Measurements from ENCODE around the gene TMCC3. TPM values are rescaled to one million over a fixed set of nuclear protein-coding genes. Genes with fewer than 3 reads are reported as not detected.

Gene TMCC3
- total RNA-seq, 3 donors from 2014 or later = 40.8 to 97.2 (median 92.0) TPM

DNA sequence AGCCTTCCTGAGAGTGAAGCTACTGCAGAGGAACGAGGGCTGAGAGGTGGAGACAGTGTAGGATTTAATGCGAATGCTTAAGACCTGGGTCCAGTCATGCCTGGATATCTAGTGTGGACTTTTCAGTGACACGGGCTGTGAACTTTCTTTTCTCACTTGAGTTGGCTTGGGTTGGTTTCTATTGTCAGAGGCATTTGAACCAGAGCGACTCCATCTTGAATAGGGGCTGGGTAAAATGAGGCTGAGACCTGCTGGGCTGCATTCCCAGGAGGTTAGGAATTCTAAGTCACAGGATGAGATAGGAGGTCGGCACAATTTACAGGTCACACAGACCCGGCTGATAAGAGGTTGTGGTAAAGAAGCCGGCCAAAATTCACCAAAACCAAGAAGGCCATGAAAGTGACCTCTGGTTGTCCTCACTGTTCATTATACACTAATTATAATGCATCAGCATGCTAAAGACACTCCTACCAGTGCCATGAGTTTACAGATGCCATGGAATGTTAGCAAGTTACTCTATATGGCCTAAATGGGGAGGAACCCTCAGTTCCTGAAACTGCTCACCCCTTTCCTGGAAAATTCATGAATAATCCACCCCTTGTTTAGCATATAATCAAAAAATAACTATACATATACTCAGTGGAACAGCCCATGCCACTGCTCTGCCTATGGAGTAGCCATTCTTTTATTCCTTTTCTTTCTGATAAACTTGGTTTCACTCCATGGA lies 34.2 kb upstream of the TMCC3 start:
- DNase-seq (no peak), ATAC-seq (no peak)
- Histone ChIP-seq H3K9me3 (no peaks in the 10 kb centered on the region), H3K4me3 (no peak overlapping the region), H3K4me1 (ENCODE audit: low read depth) (no peaks in the 10 kb centered on the region), H3K36me3 (ENCODE audit: low read depth) (no peaks in the 10 kb centered on the region)
- intact Hi-C loops (cut with DNase I, micrococcal nuclease) = no loop called here
- TF ChIP-seq, protein P1, sequence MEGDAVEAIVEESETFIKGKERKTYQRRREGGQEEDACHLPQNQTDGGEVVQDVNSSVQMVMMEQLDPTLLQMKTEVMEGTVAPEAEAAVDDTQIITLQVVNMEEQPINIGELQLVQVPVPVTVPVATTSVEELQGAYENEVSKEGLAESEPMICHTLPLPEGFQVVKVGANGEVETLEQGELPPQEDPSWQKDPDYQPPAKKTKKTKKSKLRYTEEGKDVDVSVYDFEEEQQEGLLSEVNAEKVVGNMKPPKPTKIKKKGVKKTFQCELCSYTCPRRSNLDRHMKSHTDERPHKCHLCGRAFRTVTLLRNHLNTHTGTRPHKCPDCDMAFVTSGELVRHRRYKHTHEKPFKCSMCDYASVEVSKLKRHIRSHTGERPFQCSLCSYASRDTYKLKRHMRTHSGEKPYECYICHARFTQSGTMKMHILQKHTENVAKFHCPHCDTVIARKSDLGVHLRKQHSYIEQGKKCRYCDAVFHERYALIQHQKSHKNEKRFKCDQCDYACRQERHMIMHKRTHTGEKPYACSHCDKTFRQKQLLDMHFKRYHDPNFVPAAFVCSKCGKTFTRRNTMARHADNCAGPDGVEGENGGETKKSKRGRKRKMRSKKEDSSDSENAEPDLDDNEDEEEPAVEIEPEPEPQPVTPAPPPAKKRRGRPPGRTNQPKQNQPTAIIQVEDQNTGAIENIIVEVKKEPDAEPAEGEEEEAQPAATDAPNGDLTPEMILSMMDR (IDR thresholded peaks at IDR 0.05) = no peak

DNA sequence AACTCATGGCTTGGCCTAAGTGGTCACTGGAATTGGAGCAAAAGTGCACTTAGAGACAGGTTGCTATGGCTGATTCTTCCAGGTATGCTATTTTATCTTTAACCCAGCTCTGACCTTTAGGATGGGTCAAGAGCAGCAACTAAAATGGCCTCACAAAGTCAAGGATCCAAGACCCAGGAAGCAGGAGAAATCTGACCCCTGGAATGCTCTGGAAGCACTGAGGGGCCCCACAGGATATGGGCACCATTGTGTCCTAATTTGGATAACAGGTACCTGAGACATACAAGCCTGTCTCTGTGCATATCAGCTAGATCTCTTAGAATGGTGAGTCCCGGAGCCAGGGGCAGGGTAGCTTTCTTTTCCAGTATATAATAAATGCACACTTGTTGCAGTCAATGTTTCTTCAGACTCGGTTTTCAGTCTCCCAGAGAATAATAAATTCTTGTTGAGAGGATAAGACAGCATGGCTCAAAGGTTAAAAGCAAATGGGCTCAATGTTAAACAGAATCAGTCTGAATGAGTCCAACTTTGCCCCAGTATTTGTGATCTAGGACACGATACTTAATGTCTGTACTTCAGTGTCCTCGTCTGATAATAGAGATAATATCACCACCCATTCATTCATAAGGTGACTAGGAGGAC lies 29.3 kb upstream of the TMCC3 start:
- ATAC-seq (no peak), DNase-seq (no peak)
- TF ChIP-seq, protein P1 (IDR thresholded peaks at IDR 0.05) = no peak
- Histone ChIP-seq H3K4me3 (no peak overlapping the region), H3K9me3 (no peaks in the 10 kb centered on the region), H3K36me3 (ENCODE audit: low read depth) (no peaks in the 10 kb centered on the region), H3K4me1 (ENCODE audit: low read depth) (no peaks in the 10 kb centered on the region)
- intact Hi-C loops (cut with DNase I, micrococcal nuclease) = no loop called here

DNA sequence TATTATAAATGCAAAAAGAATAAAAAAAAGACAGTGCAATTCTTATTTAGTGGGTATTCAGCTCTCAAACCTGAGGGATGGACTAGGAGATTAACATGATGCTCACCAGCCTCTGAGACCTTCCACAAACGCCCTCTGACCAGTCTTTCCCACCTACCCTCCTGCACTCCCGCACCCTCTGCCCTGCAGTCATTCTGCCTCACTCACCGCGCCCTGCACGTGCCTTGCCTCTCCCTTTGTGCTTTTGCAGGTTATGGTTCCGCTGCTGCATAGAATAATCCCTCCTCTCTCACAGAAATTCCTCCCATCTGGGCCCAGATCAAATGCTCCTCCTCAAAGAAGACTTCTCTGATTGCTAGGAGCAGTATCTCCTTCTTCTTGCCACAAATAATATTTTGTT lies 28.5 kb upstream of the TMCC3 start:
- ATAC-seq (peak; percentile 32), DNase-seq (peak in 2 of 3 donors; percentile 17 to 39)
- Histone ChIP-seq H3K36me3 (ENCODE audit: low read depth) (no peaks in the 10 kb centered on the region), H3K4me1 (ENCODE audit: low read depth) (no peaks in the 10 kb centered on the region), H3K9me3 (no peaks in the 10 kb centered on the region), H3K4me3 (no peak overlapping the region)
- TF ChIP-seq, protein P1 (IDR thresholded peaks at IDR 0.05) = no peak
- intact Hi-C loops (cut with DNase I, micrococcal nuclease) = no loop called here

DNA sequence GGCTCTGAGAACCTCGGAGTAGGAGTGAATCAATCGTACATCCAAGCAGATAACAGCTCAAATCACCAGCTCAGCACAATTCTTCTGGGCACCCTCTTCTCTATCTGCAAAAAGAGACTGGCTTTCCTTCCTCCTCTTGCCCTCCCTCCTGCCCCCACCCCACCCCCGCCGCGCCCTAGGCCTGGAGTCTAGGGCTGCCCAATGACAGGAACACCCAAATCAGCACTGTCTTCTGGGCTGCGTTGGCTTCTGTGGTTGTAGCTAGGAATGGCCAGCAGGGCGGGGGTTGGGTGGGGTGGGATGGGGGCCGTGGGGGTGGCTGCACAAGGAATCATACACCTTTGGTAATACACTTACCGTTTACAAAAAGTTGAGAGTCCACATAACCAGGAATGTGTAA lies 28.0 kb upstream of the TMCC3 start:
- intact Hi-C loops (cut with DNase I, micrococcal nuclease) = no loop called here
- no peak for ATAC-seq

DNA sequence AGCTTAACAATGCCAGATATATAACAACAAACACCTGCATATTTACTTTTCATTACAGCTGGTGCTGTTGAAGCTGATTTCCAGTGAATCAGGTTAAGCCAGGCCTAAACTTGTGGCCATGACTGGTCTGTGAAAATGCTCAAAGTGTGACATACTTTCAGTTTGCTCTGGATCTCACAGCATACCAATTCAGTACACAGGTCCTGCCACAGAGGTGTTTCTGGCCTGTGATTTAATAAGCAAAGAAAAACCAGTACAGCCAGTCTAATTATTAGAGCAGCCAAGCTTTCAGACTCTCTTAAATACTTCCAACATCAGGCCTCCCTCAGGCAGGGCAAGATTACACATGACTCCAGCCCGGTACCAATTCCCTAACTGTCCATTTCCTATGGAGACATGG lies 27.4 kb upstream of the TMCC3 start:
- intact Hi-C loops (cut with DNase I, micrococcal nuclease) = no loop called here
- TF ChIP-seq, protein P1 (IDR thresholded peaks at IDR 0.05) = no peak
- DNase-seq (no peak), ATAC-seq (no peak)
- no peaks in the 10 kb centered on the region for H3K9me3 ChIP-seq
- H3K4me1 ChIP-seq (ENCODE audit: low read depth) = no peaks in the 10 kb centered on the region
- no peak overlapping the region for H3K4me3 ChIP-seq
- no peaks in the 10 kb centered on the region for H3K36me3 ChIP-seq (ENCODE audit: low read depth)

More for the DNA sequence above, 28.0 kb upstream of the TMCC3 start:
- TF ChIP-seq, protein P1 (IDR thresholded peaks at IDR 0.05) = no peak
- Histone ChIP-seq H3K36me3 (ENCODE audit: low read depth) (no peaks in the 10 kb centered on the region), H3K9me3 (no peaks in the 10 kb centered on the region), H3K4me1 (ENCODE audit: low read depth) (no peaks in the 10 kb centered on the region), H3K4me3 (no peak overlapping the region)
- DNase-seq = no peak

Data from mucosa of descending colon (tissue), 3 donors.